K562 (cell line): ENCODE data around the gene B9D2. TPM values are rescaled to one million over a fixed set of nuclear protein-coding genes. Genes with fewer than 3 reads are reported as not detected.
A peak's percentile ranks its signal among the peaks of the same experiment; 100 is the strongest.

Experiments
- ADNP ChIP-seq: fragments of 200-800 bp; sonication (Bioruptor generic); IDR thresholded peaks from 2 replicates; pipeline ENCODE4 v1.6.1; 2016; ENCODE audit warnings: missing genetic modification characterization, missing compliant biosample characterization
- CBX2 ChIP-seq: fragments of 200-600 bp; sonication (generic); IDR thresholded peaks from one replicate; pipeline ENCODE4 v1.6.1; 2012; ENCODE audit warnings: mild to moderate bottlenecking, low read length, inconsistent platforms; ENCODE audit not compliant: insufficient read depth, poor library complexity, severe bottlenecking
- CBX8 ChIP-seq: fragments of 200-600 bp; sonication (generic); IDR thresholded peaks from 2 replicates; pipeline ENCODE4 v1.6.1; 2012; ENCODE audit warnings: borderline replicate concordance, mixed run types, low read depth, mild to moderate bottlenecking, moderate library complexity, mixed read lengths, low read length, control low read depth, inconsistent platforms; ENCODE audit not compliant: poor library complexity, severe bottlenecking; ENCODE audit errors: extremely low read depth
- CHAMP1 ChIP-seq: fragments of 450-650 bp; IDR thresholded peaks from 2 replicates; pipeline ENCODE4 v1.6.1; 2016; ENCODE audit warnings: mild to moderate bottlenecking
- CTBP1 ChIP-seq: fragments of 450-650 bp; IDR thresholded peaks from 2 replicates; pipeline ENCODE4 v1.6.1; 2016; ENCODE audit warnings: borderline replicate concordance
- DACH1 ChIP-seq: fragments of 450-650 bp; IDR thresholded peaks from 2 replicates; pipeline ENCODE4 v1.6.1; 2018; ENCODE audit not compliant: partially characterized antibody
- HDAC2 ChIP-seq: fragments of 450-650 bp; IDR thresholded peaks from 2 replicates; pipeline ENCODE4 v1.6.1; 2016; ENCODE audit warnings: mild to moderate bottlenecking
- NR3C1 ChIP-seq: sonication (generic); formaldehyde crosslinking; IDR thresholded peaks from 2 replicates; pipeline ENCODE4 v1.8.1; 2022; ENCODE audit warnings: missing genetic modification reagents
- POLR2G ChIP-seq: fragments of 200-400 bp; formaldehyde crosslinking; IDR thresholded peaks from 2 replicates; pipeline ENCODE4 v1.6.1; 2017; ENCODE audit warnings: low read depth, mild to moderate bottlenecking, antibody characterized with exemption, low read length, moderate library complexity
- PTRF ChIP-seq: fragments of 450-650 bp; IDR thresholded peaks from 2 replicates; pipeline ENCODE4 v1.6.1; 2016; ENCODE audit warnings: mild to moderate bottlenecking, missing genetic modification characterization, missing compliant biosample characterization
- PURB ChIP-seq: sonication (generic); formaldehyde crosslinking; IDR thresholded peaks from 2 replicates; pipeline ENCODE4 v1.9.0; 2021; ENCODE audit warnings: low read depth, mild to moderate bottlenecking, missing genetic modification reagents
- RB1 ChIP-seq: fragments of 450-650 bp; IDR thresholded peaks from 2 replicates; pipeline ENCODE4 v1.6.1; 2017; ENCODE audit warnings: low read depth, mild to moderate bottlenecking
- RBM22 ChIP-seq: fragments of 200-400 bp; formaldehyde crosslinking; IDR thresholded peaks from 2 replicates; pipeline ENCODE4 v1.6.1; 2018; ENCODE audit warnings: low read length, low read depth; ENCODE audit not compliant: poor library complexity, severe bottlenecking
- RBM34 ChIP-seq: fragments of 200-400 bp; formaldehyde crosslinking; IDR thresholded peaks from 2 replicates; pipeline ENCODE4 v1.6.1; 2018; ENCODE audit warnings: low read length, borderline replicate concordance; ENCODE audit not compliant: insufficient read depth
- RFX7 ChIP-seq: fragments of 250-450 bp; sonication (Bioruptor Pico); IDR thresholded peaks from 2 replicates; pipeline ENCODE4 v1.5.1; 2021; ENCODE audit warnings: mild to moderate bottlenecking
- XRCC5 ChIP-seq: fragments of 200-400 bp; formaldehyde crosslinking; IDR thresholded peaks from 2 replicates; pipeline ENCODE4 v1.6.1; 2017; ENCODE audit warnings: low read depth, mild to moderate bottlenecking, low read length
- ZBTB1 ChIP-seq: sonication (generic); formaldehyde crosslinking; IDR thresholded peaks from 2 replicates; pipeline ENCODE4 v1.8.1; 2023; ENCODE audit warnings: missing genetic modification reagents, low read depth, mild to moderate bottlenecking, borderline replicate concordance
- ZNF586 ChIP-seq: fragments of 450-650 bp; formaldehyde crosslinking; conservative IDR thresholded peaks from 2 replicates; pipeline ENCODE4 v1.4.0; 2020; ENCODE audit warnings: mild to moderate bottlenecking, moderate library complexity
- ZNF644 ChIP-seq: fragments of 200-800 bp; sonication (Bioruptor generic); IDR thresholded peaks from 2 replicates; pipeline ENCODE4 v1.6.1; 2016; ENCODE audit warnings: low read depth, missing genetic modification characterization, missing compliant biosample characterization
- polyA plus RNA-seq, 8 experiments: library from polyadenylated mRNA; depleted of rRNA in 4 of 8; stranded (reverse) in 5 of 8; unstranded in 3 of 8; fragments of >200 nt; fragmentation: Nextera tagmentation in 2 of 8; fragmentation: Illumina TruSeq in 1 of 8; extraction: Ambion mirVana in 2 of 8; extraction: Trizol in 1 of 8; gene quantifications; 2 replicates each; pipeline versions ENCODE4 v1.2.1 to v1.2.3, GENCODE V29; 2011 to 2014; ENCODE audit warnings: inconsistent platforms in 1 of 8, missing spikeins in 1 of 8
- total RNA-seq, 7 experiments: library from RNA; depleted of rRNA in 6 of 7; stranded (reverse); fragments of >200 nt in 6 of 7; fragmentation: Illumina TruSeq in 2 of 7; extraction: Trizol in 2 of 7; gene quantifications; 2 replicates each; pipeline versions ENCODE4 v1.2.1 to v1.2.3, GENCODE V29; 2011 to 2021; ENCODE audit warnings: low replicate concordance in 1 of 7
- TF ChIP-seq, protein P1 (sequence below): IDR thresholded peaks from 2 replicates; pipeline ENCODE4 v1.6.1; 2011; ENCODE audit not compliant: insufficient read length; ENCODE audit errors: extremely low read depth
- TF ChIP-seq, protein P2 (sequence below): fragments of 250-450 bp; sonication (Bioruptor Pico); IDR thresholded peaks from 2 replicates; pipeline ENCODE4 v1.5.0; 2021; ENCODE audit warnings: mild to moderate bottlenecking, moderate library complexity

B9D2 gene
- total and polyA plus RNA-seq, 9 of the 15 experiments (the other 6 are each of a cell fraction or from before 2014, with no cell fraction given), result 0.83 to 6.9 (median 2.8) TPM

- TF ChIP-seq XRCC5 (no peak; the same call in 1 of the 2 replicates), RBM22 (peak; percentile 81), DACH1 (no peak), ZBTB1 (peak; percentile 79), PURB (no peak), ZNF586 (CRISPR knock-in tag) (no peak), CTBP1 (no peak; the same call in 1 of the 2 replicates), ADNP (tag) (no peak), CBX2 (no peak), RB1 (no peak), HDAC2 (no peak), ZNF644 (tag) (no peak), NR3C1 (CRISPR knock-in tag) (no peak), RFX7 (no peak), RBM34 (no peak), CHAMP1 (no peak), PTRF (tag) (no peak), CBX8 (no peak), POLR2G (peak; percentile 86)
- TF ChIP-seq, protein P1, sequence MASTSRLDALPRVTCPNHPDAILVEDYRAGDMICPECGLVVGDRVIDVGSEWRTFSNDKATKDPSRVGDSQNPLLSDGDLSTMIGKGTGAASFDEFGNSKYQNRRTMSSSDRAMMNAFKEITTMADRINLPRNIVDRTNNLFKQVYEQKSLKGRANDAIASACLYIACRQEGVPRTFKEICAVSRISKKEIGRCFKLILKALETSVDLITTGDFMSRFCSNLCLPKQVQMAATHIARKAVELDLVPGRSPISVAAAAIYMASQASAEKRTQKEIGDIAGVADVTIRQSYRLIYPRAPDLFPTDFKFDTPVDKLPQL, result no peak
- TF ChIP-seq, protein P2, sequence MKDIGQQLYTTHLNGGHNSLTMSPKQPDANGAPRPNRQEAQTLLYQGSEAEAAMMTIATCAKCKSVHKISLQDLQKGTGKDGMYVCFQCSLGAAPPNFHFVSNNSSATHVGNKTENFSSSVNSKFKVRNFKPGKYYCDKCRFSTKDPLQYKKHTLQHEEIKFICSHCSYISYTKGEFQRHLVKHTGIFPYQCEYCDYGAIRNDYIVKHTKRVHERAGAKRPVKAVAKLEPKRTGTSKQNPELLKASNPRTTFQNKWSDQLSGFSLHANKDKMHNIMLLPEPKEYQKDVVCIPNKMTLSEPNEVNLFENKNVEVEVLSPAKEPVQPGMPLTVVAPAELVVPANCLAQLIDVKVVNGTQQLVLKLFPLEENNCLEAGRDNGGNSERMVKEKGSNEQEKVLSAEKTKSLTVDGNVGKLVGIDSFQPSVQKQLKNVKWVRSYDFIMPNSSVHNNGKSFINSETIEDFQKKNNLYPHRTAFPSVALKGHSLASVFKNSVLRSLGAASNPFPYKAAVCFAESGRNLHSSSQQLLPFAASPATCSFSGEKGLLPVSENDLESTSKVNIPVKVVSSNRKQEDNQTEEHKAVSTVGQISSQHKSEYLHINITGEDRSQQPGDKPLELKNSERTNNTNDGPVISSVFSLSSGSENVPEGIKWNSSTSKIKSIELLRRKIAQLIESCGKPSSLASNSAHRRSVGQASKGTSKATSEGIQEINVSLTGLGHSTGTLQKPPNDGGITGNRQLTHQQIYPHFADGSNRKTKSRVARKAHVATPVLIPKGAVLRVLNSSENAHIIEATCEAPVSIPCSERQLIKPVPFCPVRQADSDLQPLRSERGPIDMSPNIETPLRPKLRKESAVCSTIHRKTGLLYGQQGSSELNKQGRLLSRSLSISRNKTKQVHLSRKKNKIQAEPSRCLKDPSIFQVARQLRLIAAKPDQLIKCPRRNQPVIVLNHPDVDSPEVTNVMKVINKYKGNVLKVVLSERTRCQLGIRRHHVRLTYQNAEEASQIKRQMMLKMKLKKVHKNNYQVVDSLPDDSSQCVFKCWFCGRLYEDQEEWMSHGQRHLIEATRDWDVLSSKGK (CRISPR knock-in tag), result no peak
Observed at GRCh38 chr19:41363753-41364523, at the start of gene B9D2 (continued).
